Retinal pigment epithelial cell (primary cell): ENCODE results near the gene CNST.

Source experiments
- DNase-seq: peaks from one replicate; pipeline ENCODE4 v3.0.0-alpha.2; 2010; ENCODE audit warnings: low read depth
- H3K4me3 ChIP-seq: 2 replicates; pipeline ENCODE4 v1.5.1; 2011; ENCODE audit warnings: mild to moderate bottlenecking, low read length, control low read depth, moderate library complexity
- TF ChIP-seq, protein P1 (sequence below): conservative IDR thresholded peaks from 2 replicates; pipeline ENCODE4 v1.5.1; 2011; ENCODE audit warnings: low read depth, low read length, control low read depth, inconsistent platforms

The CNST gene

DNA sequence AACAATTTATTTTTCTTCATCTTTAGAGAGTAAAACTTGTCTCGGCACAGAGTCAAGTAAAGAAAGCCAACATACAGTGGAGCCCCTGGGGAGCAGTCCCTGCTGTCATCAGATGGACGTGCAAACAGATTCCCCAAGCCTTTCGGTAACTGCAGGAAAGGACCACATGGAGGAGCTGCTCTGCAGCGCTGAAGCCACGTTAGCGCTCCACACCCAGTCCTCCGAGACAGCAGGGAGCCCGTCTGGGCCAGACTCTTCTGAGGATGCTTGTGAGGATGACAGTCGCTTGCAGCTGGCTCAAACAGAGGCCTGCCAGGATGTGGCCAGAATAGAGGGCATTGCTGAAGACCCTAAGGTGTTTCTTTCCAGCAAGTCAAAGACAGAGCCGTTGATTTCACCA lies 80.9 kb downstream of the CNST start:
- no peak overlapping the region for H3K4me3 ChIP-seq
- no peak for DNase-seq
- TF ChIP-seq, protein P1, sequence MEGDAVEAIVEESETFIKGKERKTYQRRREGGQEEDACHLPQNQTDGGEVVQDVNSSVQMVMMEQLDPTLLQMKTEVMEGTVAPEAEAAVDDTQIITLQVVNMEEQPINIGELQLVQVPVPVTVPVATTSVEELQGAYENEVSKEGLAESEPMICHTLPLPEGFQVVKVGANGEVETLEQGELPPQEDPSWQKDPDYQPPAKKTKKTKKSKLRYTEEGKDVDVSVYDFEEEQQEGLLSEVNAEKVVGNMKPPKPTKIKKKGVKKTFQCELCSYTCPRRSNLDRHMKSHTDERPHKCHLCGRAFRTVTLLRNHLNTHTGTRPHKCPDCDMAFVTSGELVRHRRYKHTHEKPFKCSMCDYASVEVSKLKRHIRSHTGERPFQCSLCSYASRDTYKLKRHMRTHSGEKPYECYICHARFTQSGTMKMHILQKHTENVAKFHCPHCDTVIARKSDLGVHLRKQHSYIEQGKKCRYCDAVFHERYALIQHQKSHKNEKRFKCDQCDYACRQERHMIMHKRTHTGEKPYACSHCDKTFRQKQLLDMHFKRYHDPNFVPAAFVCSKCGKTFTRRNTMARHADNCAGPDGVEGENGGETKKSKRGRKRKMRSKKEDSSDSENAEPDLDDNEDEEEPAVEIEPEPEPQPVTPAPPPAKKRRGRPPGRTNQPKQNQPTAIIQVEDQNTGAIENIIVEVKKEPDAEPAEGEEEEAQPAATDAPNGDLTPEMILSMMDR: peak; percentile 43

DNA sequence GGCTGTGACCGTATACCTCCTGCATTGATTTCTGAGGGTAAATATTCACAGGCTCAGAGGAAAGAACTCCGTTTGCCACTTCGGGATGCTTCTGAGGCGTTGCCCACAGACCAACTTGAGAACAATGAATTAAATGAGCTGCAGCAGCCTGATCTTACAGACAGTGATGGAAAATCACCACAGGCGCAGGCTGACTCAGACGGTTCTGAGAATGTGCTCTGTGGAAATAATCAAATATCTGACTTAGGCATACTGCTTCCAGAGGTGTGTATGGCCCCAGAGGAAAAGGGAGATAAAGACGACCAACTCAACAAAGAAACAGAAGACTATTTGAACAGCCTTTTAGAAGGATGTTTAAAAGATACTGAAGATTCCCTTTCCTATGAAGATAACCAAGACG lies 81.3 kb downstream of the CNST start:
- no peak for DNase-seq
- TF ChIP-seq, protein P1: no peak
- H3K4me3 ChIP-seq: no peak overlapping the region

DNA sequence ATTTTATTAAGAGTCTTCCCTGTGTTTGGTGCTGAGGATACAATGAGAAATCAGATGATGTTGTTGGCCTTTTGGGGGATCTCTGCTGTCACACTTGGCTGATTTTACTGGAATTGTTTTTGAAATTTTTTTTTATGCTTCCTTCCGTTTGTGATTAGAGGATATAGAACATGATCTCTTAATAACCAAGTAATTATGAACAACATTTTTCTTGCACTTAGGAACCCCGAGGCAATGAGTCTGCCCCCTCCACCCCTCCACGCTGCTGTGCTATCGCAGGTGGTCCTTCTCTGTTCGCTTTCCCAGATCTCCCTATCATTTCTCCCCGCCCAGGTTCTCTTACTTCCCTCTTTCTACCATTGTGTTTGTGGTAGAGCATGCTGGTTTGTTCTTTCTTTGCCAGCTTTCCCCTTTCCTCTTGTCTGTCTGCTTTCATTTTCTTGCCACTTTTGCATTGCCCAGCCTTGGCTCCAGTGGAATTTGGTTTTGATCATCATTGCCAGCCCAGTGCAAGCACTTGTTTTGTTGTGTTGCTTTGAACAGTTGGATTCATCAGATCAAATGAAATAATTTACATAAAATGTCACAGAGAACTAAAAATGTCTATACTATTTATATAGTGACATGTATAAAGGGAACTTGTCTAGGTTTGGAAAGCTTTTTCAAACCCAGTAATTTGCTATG lies 84.9 kb downstream of the CNST start:
- TF ChIP-seq, protein P1: no peak
- H3K4me3 ChIP-seq: no peak overlapping the region

DNA sequence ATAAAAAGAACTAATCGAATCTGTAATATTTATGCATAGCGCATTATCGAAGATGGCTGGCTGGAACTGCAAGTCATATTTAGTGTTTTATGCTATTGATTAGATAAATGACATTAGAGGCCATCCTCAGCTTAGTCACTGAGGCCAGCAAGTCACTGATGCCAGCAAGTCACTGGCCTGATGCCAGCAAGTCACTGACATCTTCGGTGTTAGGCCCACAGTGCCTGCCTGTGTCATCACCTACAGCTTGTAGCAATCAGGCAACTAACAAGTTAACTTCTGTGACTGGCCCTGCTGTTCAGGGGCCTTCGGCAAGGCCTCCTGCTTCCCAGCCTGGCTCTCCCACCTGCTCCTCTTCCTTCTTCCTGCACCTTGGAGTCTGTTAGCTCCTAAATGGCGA lies 92.3 kb downstream of the CNST start:
- no peak overlapping the region for H3K4me3 ChIP-seq
- DNase-seq: no peak
- TF ChIP-seq, protein P1: no peak

More for the DNA sequence above, 84.9 kb downstream of the CNST start:
- DNase-seq: no peak

DNA sequence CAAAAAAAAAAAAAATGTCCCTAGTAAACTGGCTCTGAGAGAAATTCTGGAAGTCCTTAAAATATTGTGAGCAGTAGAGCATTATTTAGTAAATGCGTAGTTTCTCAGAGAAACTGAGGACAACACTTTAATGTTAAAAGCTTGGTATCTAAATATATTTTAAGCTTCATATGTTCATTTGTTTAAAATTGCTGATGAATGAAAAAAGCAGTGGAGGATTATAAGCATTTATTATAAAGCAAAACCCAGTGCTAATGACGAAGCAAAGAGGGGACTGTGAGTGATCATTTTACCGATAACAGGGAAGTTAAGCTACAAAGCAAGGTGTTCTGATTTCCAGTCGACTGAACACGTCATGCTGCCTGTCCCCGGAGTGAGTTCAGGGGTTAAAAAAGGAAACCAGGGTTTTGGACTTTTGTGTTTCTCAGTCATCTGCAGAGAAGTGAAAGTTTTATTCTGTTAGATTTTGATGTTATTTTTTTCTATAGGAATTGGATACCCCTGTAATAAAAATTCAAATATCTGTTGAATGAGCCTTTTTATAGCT lies 93.4 kb downstream of the CNST start:
- H3K4me3 ChIP-seq: no peak overlapping the region
- TF ChIP-seq, protein P1: no peak
- DNase-seq: no peak

DNA sequence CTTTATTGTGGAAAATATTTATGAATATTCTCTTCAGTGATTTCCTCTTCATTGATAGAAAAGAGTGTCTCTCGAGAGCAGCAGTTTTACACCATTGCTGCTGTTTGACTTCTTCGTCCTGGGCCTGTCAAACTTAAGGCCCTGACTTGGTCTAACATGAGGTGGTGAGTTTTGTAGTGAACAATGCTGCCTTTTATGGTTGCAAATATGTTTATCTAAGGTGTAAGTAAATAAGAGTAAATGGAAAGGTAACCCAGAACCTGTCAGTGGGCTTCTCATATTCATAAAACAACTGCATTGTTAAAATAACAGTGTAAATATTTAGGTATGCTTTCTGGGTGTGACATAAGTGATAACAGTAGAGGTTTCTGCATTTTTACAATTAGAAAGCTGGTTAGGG lies 95.2 kb downstream of the CNST start:
- DNase-seq: no peak
- TF ChIP-seq, protein P1: no peak
- no peak overlapping the region for H3K4me3 ChIP-seq

DNA sequence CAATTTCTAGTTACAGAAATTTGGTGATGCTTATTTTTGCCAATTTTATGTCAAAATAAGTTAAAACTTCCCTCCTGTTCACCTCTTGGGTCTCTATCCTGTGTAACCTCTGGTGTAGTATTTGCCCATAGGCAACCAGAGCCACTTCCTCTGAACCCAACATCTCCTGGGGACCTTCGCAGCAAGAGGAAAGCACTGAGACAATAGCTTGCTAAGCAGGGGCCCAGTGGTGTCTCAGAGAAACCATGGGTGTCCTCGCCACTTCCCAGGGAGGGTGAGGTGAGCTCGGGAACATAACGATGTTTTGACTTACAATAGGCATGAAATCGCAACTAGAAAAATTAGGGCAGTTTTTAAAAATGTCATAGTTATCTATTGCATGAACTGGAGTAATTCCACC lies 101.5 kb downstream of the CNST start:
- no peak for DNase-seq
- TF ChIP-seq, protein P1: no peak
- H3K4me3 ChIP-seq: no peak overlapping the region
